Stomach (tissue), 4 donors: ENCODE data around the gene TMTC1.

Experiments used
- CTCF ChIP-seq, 7 experiments: fragments of 450-650 bp in 4 of 7; fragments of 200-600 bp in 3 of 7; sonication (generic) in 3 of 7; IDR thresholded peaks; one replicate each; pipeline ENCODE4 v1.5.1; 2016 to 2019; ENCODE audit warnings: antibody characterized with exemption in 7 of 7, control low read depth in 2 of 7, mild to moderate bottlenecking in 1 of 7
- EP300 ChIP-seq: sonication (generic); formaldehyde crosslinking; IDR thresholded peaks from one replicate; pipeline ENCODE4 v1.6.1; 2017; ENCODE audit warnings: antibody characterized with exemption
- POLR2A ChIP-seq, 4 donors: fragments of 450-650 bp; IDR thresholded peaks; one replicate each; pipeline ENCODE4 v1.6.1; 2016; ENCODE audit warnings: antibody characterized with exemption in 4 of 4, control low read depth in 2 of 4, mild to moderate bottlenecking in 1 of 4, moderate library complexity in 1 of 4
- POLR2AphosphoS5 ChIP-seq, 3 donors: sonication (generic); formaldehyde crosslinking; IDR thresholded peaks; one replicate each; pipeline ENCODE4 v1.6.1; 2016; ENCODE audit warnings: antibody characterized with exemption in 3 of 3

- no peak for TF ChIP-seq POLR2A (IDR thresholded peaks at IDR 0.05)
- no peak for TF ChIP-seq CTCF (IDR thresholded peaks at IDR 0.05)
- no peak for TF ChIP-seq EP300
- no peak for TF ChIP-seq POLR2AphosphoS5 (IDR thresholded peaks at IDR 0.05)
Measured at GRCh38 chr12:29537298-29537697, 246.4 kb downstream of the TMTC1 start.
